Tibial nerve (tissue), 4 donors: Measurements from ENCODE around the gene LIMK1.

Experiments
- CTCF ChIP-seq, 5 experiments: fragments of 200-600 bp in 3 of 5; fragments of 450-650 bp in 2 of 5; sonication (generic) in 3 of 5; IDR thresholded peaks; one replicate each; pipeline ENCODE4 v1.5.1; 2016 to 2019; ENCODE audit warnings: antibody characterized with exemption in 5 of 5, mild to moderate bottlenecking in 3 of 5, moderate library complexity in 2 of 5
- EP300 ChIP-seq, 2 donors: sonication (generic); formaldehyde crosslinking; IDR thresholded peaks; one replicate each; pipeline ENCODE4 v1.6.1; 2017; ENCODE audit warnings: antibody characterized with exemption in 2 of 2, mild to moderate bottlenecking in 1 of 2
- POLR2A ChIP-seq, 2 donors: fragments of 450-650 bp; IDR thresholded peaks; one replicate each; pipeline ENCODE4 v1.6.1; 2017; ENCODE audit warnings: antibody characterized with exemption in 2 of 2, mild to moderate bottlenecking in 2 of 2, moderate library complexity in 2 of 2

- TF ChIP-seq EP300 (IDR thresholded peaks at IDR 0.05) (no peak), CTCF (IDR thresholded peaks at IDR 0.05) (no peak), POLR2A (IDR thresholded peaks at IDR 0.05) (no peak)
Measured at GRCh38 chr7:74157605-74158004, 74.0 kb downstream of the LIMK1 start.
